Measurements from ENCODE around the gene MSANTD4. TPM values are rescaled to one million over a fixed set of nuclear protein-coding genes. Genes with fewer than 3 reads are reported as not detected.

MSANTD4 gene
- polyA plus RNA-seq, 3 donors = 1.8 to 2.5 (median 2.1) TPM

GRCh38 chr11:105986554-105986953 is 35.5 kb downstream of the MSANTD4 start:
- H3K4me3 Mint-ChIP-seq = no peak overlapping the region
- no peak overlapping the region for H3K4me3 ChIP-seq (replicated peaks in 1 of 3; ENCODE audit: low read depth in 2 of 3, low read length in 3 of 3)
- TF ChIP-seq CTCF (IDR thresholded peaks at IDR 0.05) = no peak
- no peaks in the 10 kb centered on the region for H3K9me3 ChIP-seq (replicated peaks in 1 of 2; ENCODE audit: control insufficient read depth in 1 of 2, insufficient read depth in 1 of 2, low read length in 2 of 2)
- intact Hi-C loops (cut with micrococcal nuclease) = no loop called here
- H2AFZ ChIP-seq (ENCODE audit: insufficient read depth, low read depth, low read length, poor library complexity, severe bottlenecking) = no peak overlapping the region
- H3K27me3 ChIP-seq (ENCODE audit: control insufficient read depth in 2 of 2, insufficient read depth in 2 of 2, low read length in 2 of 2) = no peaks in the 10 kb centered on the region
- no peaks in the 10 kb centered on the region for H3K4me1 Mint-ChIP-seq
- H3K36me3 Mint-ChIP-seq = no peaks in the 10 kb centered on the region
- no peak for DNase-seq
- H3K9me3 Mint-ChIP-seq = peaks cover 0 to 3% (median 0%) of the 10 kb centered on the region in 7 donors
- H3K9ac ChIP-seq (ENCODE audit: insufficient read depth, low read length, poor library complexity, severe bottlenecking) = no peak overlapping the region
- no peaks in the 10 kb centered on the region for H4K20me1 ChIP-seq (ENCODE audit: insufficient read depth, low read length)
- no peak overlapping the region for H3K27ac Mint-ChIP-seq
- WGBS (ENCODE audit: insufficient coverage) = no CpG with 5 or more reads among the region's 2 CpGs
- H3K79me2 ChIP-seq (ENCODE audit: insufficient read depth, low read length) = no peaks in the 10 kb centered on the region
- no peak overlapping the region for H3K4me2 ChIP-seq (replicated peaks; ENCODE audit: extremely low read depth, low read length, poor library complexity, severe bottlenecking)
- no peak overlapping the region for H3K27ac ChIP-seq (ENCODE audit: low read depth in 1 of 2, low read length in 2 of 2)
- H3K4me1 ChIP-seq (ENCODE audit: control insufficient read depth in 1 of 2, insufficient read depth in 2 of 2, low read length in 2 of 2) = no peaks in the 10 kb centered on the region
- H3K27me3 Mint-ChIP-seq (ENCODE audit: low read depth in 3 of 3) = peaks cover 0 to 3% (median 0%) of the 10 kb centered on the region in 3 donors
- no peaks in the 10 kb centered on the region for H3K36me3 ChIP-seq (replicated peaks in 1 of 2; ENCODE audit: control insufficient read depth in 1 of 2, insufficient read depth in 2 of 2, low read length in 2 of 2)

- no peaks in the 10 kb centered on the region for H3K79me2 ChIP-seq (ENCODE audit: insufficient read depth, low read length)
- H3K9ac ChIP-seq (ENCODE audit: insufficient read depth, low read length, poor library complexity, severe bottlenecking) = no peak overlapping the region
- H3K36me3 ChIP-seq (replicated peaks in 1 of 2; ENCODE audit: control insufficient read depth in 1 of 2, insufficient read depth in 2 of 2, low read length in 2 of 2) = no peaks in the 10 kb centered on the region
- no peak overlapping the region for H3K27ac Mint-ChIP-seq
- no peaks in the 10 kb centered on the region for H3K4me1 Mint-ChIP-seq
- H3K27me3 Mint-ChIP-seq (ENCODE audit: low read depth in 3 of 3) = peaks cover 0 to 4% (median 0%) of the 10 kb centered on the region in 3 donors
- H3K4me3 ChIP-seq (replicated peaks in 1 of 3; ENCODE audit: low read depth in 2 of 3, low read length in 3 of 3) = no peak overlapping the region
- no peaks in the 10 kb centered on the region for H4K20me1 ChIP-seq (ENCODE audit: insufficient read depth, low read length)
- no peak for TF ChIP-seq CTCF (IDR thresholded peaks at IDR 0.05)
- no peak overlapping the region for H3K27ac ChIP-seq (ENCODE audit: low read depth in 1 of 2, low read length in 2 of 2)
- H3K36me3 Mint-ChIP-seq = no peaks in the 10 kb centered on the region
- H2AFZ ChIP-seq (ENCODE audit: insufficient read depth, low read depth, low read length, poor library complexity, severe bottlenecking) = no peak overlapping the region
- intact Hi-C loops (cut with micrococcal nuclease) = no loop called here
- H3K4me1 ChIP-seq (ENCODE audit: control insufficient read depth in 1 of 2, insufficient read depth in 2 of 2, low read length in 2 of 2) = no peaks in the 10 kb centered on the region
- peaks cover 0 to 3% of the 10 kb centered on the region in 2 donors for H3K9me3 ChIP-seq (replicated peaks in 1 of 2; ENCODE audit: control insufficient read depth in 1 of 2, insufficient read depth in 1 of 2, low read length in 2 of 2)
- no peaks in the 10 kb centered on the region for H3K27me3 ChIP-seq (ENCODE audit: control insufficient read depth in 2 of 2, insufficient read depth in 2 of 2, low read length in 2 of 2)
- WGBS (ENCODE audit: insufficient coverage) = 100% methylated on average over 2 of the region's 10 CpGs
- no peak overlapping the region for H3K4me2 ChIP-seq (replicated peaks; ENCODE audit: extremely low read depth, low read length, poor library complexity, severe bottlenecking)
- peaks cover 0 to 5% (median 0%) of the 10 kb centered on the region in 7 donors for H3K9me3 Mint-ChIP-seq
- no peak for DNase-seq
- no peak overlapping the region for H3K4me3 Mint-ChIP-seq
Observed at GRCh38 chr11:105979997-105980703, 41.9 kb downstream of the MSANTD4 start.
